Adrenal gland (tissue), 12 donors: ENCODE results near the gene ATP5MG. TPM values are rescaled to one million over a fixed set of nuclear protein-coding genes. Genes with fewer than 3 reads are reported as not detected.

Source experiments
- DNase-seq, 7 donors: peaks; one replicate each; pipeline ENCODE4 v3.0.0-alpha.2; 2019 to 2020
- H3K27ac ChIP-seq, 5 donors: fragments of 200-600 bp; sonication (generic) in 4 of 5; 1 replicate in 3 of 5; 2 replicates in 2 of 5; pipeline versions ENCODE4 v1.5.1 to v1.8.0; 2016 to 2020; ENCODE audit warnings: mild to moderate bottlenecking in 1 of 5
- H3K27me3 ChIP-seq: fragments of 200-600 bp; 2 replicates; pipeline ENCODE4 v1.8.0; 2021
- H3K36me3 ChIP-seq, 2 donors: fragments of 200-600 bp; replicated peaks in 1 of 2; 1 replicate in 1 of 2; 2 replicates in 1 of 2; pipeline versions ENCODE4 v1.5.1 to v1.8.0; 2018 to 2022
- H3K4me1 ChIP-seq, 2 donors: fragments of 200-600 bp; replicated peaks in 1 of 2; 1 replicate in 1 of 2; 2 replicates in 1 of 2; pipeline versions ENCODE4 v1.5.1 to v1.8.0; 2018 to 2021
- H3K4me3 ChIP-seq, 4 donors: fragments of 200-600 bp; sonication (generic) in 3 of 4; one replicate each; pipeline ENCODE4 v1.5.1; 2016 to 2018
- H3K9me3 ChIP-seq, 3 donors: fragments of 200-600 bp; sonication (generic) in 1 of 3; replicated peaks in 1 of 3; 1 replicate in 2 of 3; 2 replicates in 1 of 3; pipeline versions ENCODE4 v1.5.1 to v1.8.0; 2016 to 2021
- POLR2A ChIP-seq, 2 donors: fragments of 450-650 bp; IDR thresholded peaks; one replicate each; pipeline ENCODE4 v1.6.1; 2017; ENCODE audit warnings: antibody characterized with exemption in 2 of 2, mild to moderate bottlenecking in 2 of 2, moderate library complexity in 1 of 2
- WGBS, 4 donors: extraction: QIAGEN DNeasy Blood & Tissue Kit in 2 of 4; methylation state at CpG; one replicate each; pipeline versions ENCODE4 v1.1.5 to v1.1.7; 2013 to 2017; 5-methylcytosine and 5-hydroxymethylcytosine counted together
- intact Hi-C, 2 donors: fragments of 100-400 bp; cut with DNase I; formaldehyde crosslinking; loops; one replicate each; pipeline versions ENCODE4 v1.14.1 to v1.15.0; 2022 to 2023
- polyA plus RNA-seq, 3 donors: library from polyadenylated mRNA; stranded (reverse); fragments of 200-250 nt in 2 of 3; fragments of 350-450 nt in 1 of 3; fragmentation: Illumina TruSeq in 1 of 3; extraction: RNeasy Lipid Tissue Mini Kit (QIAGEN cat#74804) in 1 of 3; gene quantifications; one replicate each; pipeline ENCODE4 v1.2.3, GENCODE V29; 2013 to 2014
- total RNA-seq, 9 donors: library from RNA; depleted of rRNA in 4 of 9; stranded (reverse); fragments of >200 nt in 4 of 9; fragments of 120-200 nt in 1 of 9; fragmentation: NEBNext Ultra II Directional in 1 of 9; extraction: Animal tissue kit (Norgen Biotek cat#: 25700) in 1 of 9; gene quantifications; one replicate each; pipeline versions ENCODE4 v1.1.0 to v1.2.4, GENCODE V29; 2013 to 2023
- TF ChIP-seq, protein P1 (sequence below), 6 experiments: fragments of 450-650 bp in 4 of 6; fragments of 200-600 bp in 2 of 6; sonication (generic) in 1 of 6; IDR thresholded peaks; 1 replicate in 5 of 6; 2 replicates in 1 of 6; pipeline versions ENCODE4 v1.5.1 to v1.8.0; 2016 to 2021; ENCODE audit warnings: antibody characterized with exemption in 6 of 6, mild to moderate bottlenecking in 2 of 6, moderate library complexity in 1 of 6
- donor health status: healthy with polysubstance abuse.
- donor health status: Bipolar disorder and iron deficiency.
- donor health status: DM: yes; HTN: yes; CAD: no.
- donor health status: DM: no; HTN: no; CAD: no.
- donor health status: DM: no; HTN: no; CAD: no.
- donor health status: DM: yes; HTN: yes; CAD: no.

Gene ATP5MG
- total and polyA plus RNA-seq, 12 donors, result 51.8 to 857 (median 324) TPM

DNA sequence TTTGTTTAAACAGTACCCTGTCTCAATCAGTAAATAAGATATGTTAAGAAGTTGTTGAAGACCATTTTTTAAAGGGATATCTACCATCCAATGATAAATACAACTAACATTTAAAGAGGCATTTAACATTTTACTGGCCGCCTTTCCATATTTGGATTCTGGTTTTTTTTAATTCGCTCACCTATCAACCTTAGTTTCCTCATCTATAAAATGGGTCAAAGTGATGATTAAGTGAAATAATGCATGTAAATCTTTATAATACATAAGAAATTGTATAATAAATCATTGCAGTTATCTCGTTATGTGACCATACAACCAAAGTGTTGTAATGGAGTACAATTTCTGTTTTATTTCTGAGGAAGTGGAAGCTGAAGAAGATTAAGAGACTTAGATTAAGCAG, 17.7 kb upstream of the ATP5MG start:
- no peak for DNase-seq
- intact Hi-C loops, result loop anchor here in 1 of 2 donors (10.0 kb wide), 1 partner anchor 121 kb away; no protein-coding TSS in a partner anchor
- peaks cover 0 to 94% of the 10 kb centered on the region in 2 donors for H3K36me3 ChIP-seq

DNA sequence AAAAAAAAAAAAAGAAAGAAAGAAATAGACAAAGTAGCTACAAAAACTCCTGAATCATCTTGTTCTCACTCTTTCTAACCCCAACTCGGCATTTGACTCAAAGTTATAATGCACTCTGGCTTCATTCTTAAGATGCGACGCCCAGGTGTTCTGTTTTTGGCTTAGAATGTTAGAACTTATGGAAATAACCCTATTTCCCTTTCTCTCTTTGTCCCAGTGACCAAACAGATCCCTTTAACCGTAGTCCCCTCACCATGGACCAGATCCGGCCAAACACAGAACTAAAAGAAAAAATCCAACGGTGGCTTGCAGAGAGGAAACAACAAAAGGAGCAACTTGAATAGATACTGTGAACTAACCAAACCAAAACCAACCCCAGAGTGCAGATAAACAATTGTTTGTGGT, 5.3 kb upstream of the ATP5MG start:
- TF ChIP-seq, protein P1, sequence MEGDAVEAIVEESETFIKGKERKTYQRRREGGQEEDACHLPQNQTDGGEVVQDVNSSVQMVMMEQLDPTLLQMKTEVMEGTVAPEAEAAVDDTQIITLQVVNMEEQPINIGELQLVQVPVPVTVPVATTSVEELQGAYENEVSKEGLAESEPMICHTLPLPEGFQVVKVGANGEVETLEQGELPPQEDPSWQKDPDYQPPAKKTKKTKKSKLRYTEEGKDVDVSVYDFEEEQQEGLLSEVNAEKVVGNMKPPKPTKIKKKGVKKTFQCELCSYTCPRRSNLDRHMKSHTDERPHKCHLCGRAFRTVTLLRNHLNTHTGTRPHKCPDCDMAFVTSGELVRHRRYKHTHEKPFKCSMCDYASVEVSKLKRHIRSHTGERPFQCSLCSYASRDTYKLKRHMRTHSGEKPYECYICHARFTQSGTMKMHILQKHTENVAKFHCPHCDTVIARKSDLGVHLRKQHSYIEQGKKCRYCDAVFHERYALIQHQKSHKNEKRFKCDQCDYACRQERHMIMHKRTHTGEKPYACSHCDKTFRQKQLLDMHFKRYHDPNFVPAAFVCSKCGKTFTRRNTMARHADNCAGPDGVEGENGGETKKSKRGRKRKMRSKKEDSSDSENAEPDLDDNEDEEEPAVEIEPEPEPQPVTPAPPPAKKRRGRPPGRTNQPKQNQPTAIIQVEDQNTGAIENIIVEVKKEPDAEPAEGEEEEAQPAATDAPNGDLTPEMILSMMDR (IDR thresholded peaks at IDR 0.05), result no peak
- no peak for TF ChIP-seq POLR2A (IDR thresholded peaks at IDR 0.05)
- Histone ChIP-seq H3K27me3 (no peaks in the 10 kb centered on the region), H3K36me3 (peaks cover 0 to 54% of the 10 kb centered on the region in 2 donors), H3K4me1 (peaks cover 0 to 10% of the 10 kb centered on the region in 2 donors), H3K27ac (no peak overlapping the region), H3K9me3 (no peaks in the 10 kb centered on the region), H3K4me3 (no peak overlapping the region)
- 90 to 95% (median 91%) methylated on average over 6 of the region's 6 CpGs for WGBS, 4 donors
- intact Hi-C loops, result loop anchor here (5.0 to 10.0 kb wide), 2 partner anchors 89 to 91 kb away; no protein-coding TSS in a partner anchor
- DNase-seq, result no peak

More for the DNA sequence above, 17.7 kb upstream of the ATP5MG start:
- WGBS, 4 donors, result 93 to 98% (median 95%) methylated on average over 3 of the region's 3 CpGs
- no peak overlapping the region for H3K27ac ChIP-seq
- no peak for TF ChIP-seq POLR2A (IDR thresholded peaks at IDR 0.05)
- TF ChIP-seq, protein P1 (IDR thresholded peaks at IDR 0.05), result no peak
- no peaks in the 10 kb centered on the region for H3K4me1 ChIP-seq
- H3K9me3 ChIP-seq, result no peaks in the 10 kb centered on the region
- no peak overlapping the region for H3K4me3 ChIP-seq
- no peaks in the 10 kb centered on the region for H3K27me3 ChIP-seq

DNA sequence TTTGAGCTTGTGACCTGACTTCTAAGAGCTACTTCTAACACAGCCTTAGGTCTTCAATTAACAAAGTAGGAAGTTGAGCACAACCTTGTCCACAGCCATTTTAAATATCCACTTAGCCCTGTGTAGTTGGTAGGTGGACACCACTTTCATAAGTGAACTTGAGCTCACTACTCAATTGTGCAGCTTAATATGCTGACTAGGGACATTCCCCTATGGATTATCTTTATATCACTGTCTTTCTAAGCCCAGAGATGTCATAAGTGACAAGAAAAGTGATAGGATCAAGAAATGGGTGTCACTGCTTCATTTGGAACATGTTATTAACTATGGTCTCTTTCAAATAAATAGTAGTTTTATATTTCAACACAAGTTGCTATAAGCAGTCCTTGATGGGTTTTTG, 4.0 kb upstream of the ATP5MG start:
- no peaks in the 10 kb centered on the region for H3K27me3 ChIP-seq
- no peak overlapping the region for H3K27ac ChIP-seq
- peaks cover 2 to 12% of the 10 kb centered on the region in 2 donors for H3K4me1 ChIP-seq
- TF ChIP-seq, protein P1 (IDR thresholded peaks at IDR 0.05), result no peak
- no peak for TF ChIP-seq POLR2A (IDR thresholded peaks at IDR 0.05)
- H3K9me3 ChIP-seq, result no peaks in the 10 kb centered on the region
- intact Hi-C loops, result loop anchor here (5.0 to 10.0 kb wide), 2 partner anchors 87 to 90 kb away; no protein-coding TSS in a partner anchor
- H3K4me3 ChIP-seq, result no peak overlapping the region
- H3K36me3 ChIP-seq, result peaks cover 0 to 40% of the 10 kb centered on the region in 2 donors
- DNase-seq, result no peak

DNA sequence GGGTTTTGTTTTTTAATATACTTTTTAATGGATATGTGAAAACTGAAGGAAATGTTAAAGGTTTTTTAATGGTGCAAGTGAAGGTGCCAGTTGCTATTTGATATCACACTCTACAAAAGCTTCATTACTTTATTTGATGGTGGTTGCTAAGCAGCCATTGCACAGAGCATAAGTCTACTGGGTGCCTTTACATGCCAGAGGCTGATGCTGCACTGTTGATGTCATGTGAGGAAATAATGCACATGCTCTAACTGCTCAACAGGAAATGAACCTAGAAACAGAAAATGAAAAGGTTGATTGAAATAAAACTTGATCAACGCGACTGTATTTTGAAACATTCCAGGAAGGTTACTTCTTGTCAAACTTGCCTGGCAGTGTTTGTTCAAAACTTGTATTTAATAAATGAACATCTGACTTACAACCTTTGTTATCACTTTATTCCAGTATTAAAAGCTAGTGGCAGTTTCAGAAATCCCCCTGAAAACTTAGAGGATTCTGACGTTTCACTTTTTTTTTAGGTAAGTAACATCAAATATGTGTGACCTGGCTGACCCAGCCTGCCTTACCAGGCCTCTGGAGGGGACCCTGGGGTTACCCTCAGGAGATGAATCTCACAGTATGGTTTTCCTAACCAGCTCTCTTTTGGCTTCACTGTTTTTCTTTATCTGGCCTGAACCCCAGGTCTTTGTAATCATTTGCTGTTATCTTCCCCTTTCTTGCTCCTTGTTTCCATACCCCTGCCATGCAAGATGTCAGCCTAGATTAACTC, 2.4 kb upstream of the ATP5MG start:
- Histone ChIP-seq H3K27ac (peak overlapping the region in 3 of 5 donors; percentile 3 to 90 (median 34)), H3K36me3 (peaks cover 0 to 25% of the 10 kb centered on the region in 2 donors), H3K27me3 (no peaks in the 10 kb centered on the region), H3K4me1 (peaks cover 15 to 27% of the 10 kb centered on the region in 2 donors), H3K9me3 (no peaks in the 10 kb centered on the region), H3K4me3 (no peak overlapping the region)
- TF ChIP-seq POLR2A (IDR thresholded peaks at IDR 0.05), result no peak
- TF ChIP-seq, protein P1 (IDR thresholded peaks at IDR 0.05), result no peak
- DNase-seq, result no peak
- 52 to 65% (median 57%) methylated on average over 3 of the region's 3 CpGs for WGBS, 4 donors
- intact Hi-C loops, result loop anchor here (5.0 to 10.0 kb wide), 2 partner anchors 86 to 88 kb away; no protein-coding TSS in a partner anchor
